ENCODE measurements around the gene SSBP1.

The SSBP1 gene

DNA sequence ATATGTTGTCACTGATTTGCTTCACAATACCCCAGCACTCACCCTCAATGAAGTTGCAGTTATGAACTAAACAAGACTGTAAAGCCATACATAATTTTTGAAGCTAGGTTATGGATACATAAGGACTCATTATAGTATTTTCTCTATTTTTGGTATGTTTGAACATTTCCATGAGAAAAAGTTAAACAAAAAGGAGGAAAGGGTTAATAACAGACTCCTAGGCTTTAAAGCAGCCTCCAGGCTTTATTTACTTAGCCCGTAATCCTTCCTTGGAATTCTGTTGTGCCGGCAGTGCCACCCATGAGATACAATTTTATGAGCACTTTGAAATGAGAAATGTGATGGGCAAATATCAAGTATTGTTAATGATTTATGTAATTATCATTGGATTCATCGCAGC is 34.0 kb upstream of the SSBP1 start:
- no peak for ATAC-seq
- no peak for TF ChIP-seq ZFP30 (CRISPR knock-in tag; IDR thresholded peaks at IDR 0.05)
- TF ChIP-seq ARNTL (CRISPR knock-in tag; IDR thresholded peaks at IDR 0.05; ENCODE audit: borderline replicate concordance, low read depth) = no peak
- no peak for TF ChIP-seq ZNF565 (CRISPR knock-in tag; conservative IDR thresholded peaks at IDR 0.05; ENCODE audit: low read depth)
- TF ChIP-seq GLIS3 (CRISPR knock-in tag; IDR thresholded peaks at IDR 0.05) = no peak
- TF ChIP-seq ZNF70 (CRISPR knock-in tag; IDR thresholded peaks at IDR 0.05) = no peak
- TF ChIP-seq OSR1 (CRISPR knock-in tag; IDR thresholded peaks at IDR 0.05) = no peak
- TF ChIP-seq, protein P1, sequence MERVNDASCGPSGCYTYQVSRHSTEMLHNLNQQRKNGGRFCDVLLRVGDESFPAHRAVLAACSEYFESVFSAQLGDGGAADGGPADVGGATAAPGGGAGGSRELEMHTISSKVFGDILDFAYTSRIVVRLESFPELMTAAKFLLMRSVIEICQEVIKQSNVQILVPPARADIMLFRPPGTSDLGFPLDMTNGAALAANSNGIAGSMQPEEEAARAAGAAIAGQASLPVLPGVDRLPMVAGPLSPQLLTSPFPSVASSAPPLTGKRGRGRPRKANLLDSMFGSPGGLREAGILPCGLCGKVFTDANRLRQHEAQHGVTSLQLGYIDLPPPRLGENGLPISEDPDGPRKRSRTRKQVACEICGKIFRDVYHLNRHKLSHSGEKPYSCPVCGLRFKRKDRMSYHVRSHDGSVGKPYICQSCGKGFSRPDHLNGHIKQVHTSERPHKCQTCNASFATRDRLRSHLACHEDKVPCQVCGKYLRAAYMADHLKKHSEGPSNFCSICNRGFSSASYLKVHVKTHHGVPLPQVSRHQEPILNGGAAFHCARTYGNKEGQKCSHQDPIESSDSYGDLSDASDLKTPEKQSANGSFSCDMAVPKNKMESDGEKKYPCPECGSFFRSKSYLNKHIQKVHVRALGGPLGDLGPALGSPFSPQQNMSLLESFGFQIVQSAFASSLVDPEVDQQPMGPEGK (CRISPR knock-in tag; IDR thresholded peaks at IDR 0.05; ENCODE audit: borderline replicate concordance) = no peak
- TF ChIP-seq, protein P2, sequence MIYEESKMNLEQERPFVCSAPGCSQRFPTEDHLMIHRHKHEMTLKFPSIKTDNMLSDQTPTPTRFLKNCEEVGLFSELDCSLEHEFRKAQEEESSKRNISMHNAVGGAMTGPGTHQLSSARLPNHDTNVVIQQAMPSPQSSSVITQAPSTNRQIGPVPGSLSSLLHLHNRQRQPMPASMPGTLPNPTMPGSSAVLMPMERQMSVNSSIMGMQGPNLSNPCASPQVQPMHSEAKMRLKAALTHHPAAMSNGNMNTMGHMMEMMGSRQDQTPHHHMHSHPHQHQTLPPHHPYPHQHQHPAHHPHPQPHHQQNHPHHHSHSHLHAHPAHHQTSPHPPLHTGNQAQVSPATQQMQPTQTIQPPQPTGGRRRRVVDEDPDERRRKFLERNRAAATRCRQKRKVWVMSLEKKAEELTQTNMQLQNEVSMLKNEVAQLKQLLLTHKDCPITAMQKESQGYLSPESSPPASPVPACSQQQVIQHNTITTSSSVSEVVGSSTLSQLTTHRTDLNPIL (CRISPR knock-in tag; IDR thresholded peaks at IDR 0.05; ENCODE audit: low read depth) = no peak
- TF ChIP-seq, protein P3, sequence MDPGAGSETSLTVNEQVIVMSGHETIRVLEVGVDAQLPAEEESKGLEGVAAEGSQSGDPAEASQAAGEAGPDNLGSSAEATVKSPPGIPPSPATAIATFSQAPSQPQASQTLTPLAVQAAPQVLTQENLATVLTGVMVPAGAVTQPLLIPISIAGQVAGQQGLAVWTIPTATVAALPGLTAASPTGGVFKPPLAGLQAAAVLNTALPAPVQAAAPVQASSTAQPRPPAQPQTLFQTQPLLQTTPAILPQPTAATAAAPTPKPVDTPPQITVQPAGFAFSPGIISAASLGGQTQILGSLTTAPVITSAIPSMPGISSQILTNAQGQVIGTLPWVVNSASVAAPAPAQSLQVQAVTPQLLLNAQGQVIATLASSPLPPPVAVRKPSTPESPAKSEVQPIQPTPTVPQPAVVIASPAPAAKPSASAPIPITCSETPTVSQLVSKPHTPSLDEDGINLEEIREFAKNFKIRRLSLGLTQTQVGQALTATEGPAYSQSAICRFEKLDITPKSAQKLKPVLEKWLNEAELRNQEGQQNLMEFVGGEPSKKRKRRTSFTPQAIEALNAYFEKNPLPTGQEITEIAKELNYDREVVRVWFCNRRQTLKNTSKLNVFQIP (CRISPR knock-in tag; IDR thresholded peaks at IDR 0.05; ENCODE audit: borderline replicate concordance, low read depth) = no peak
- TF ChIP-seq, protein P4, sequence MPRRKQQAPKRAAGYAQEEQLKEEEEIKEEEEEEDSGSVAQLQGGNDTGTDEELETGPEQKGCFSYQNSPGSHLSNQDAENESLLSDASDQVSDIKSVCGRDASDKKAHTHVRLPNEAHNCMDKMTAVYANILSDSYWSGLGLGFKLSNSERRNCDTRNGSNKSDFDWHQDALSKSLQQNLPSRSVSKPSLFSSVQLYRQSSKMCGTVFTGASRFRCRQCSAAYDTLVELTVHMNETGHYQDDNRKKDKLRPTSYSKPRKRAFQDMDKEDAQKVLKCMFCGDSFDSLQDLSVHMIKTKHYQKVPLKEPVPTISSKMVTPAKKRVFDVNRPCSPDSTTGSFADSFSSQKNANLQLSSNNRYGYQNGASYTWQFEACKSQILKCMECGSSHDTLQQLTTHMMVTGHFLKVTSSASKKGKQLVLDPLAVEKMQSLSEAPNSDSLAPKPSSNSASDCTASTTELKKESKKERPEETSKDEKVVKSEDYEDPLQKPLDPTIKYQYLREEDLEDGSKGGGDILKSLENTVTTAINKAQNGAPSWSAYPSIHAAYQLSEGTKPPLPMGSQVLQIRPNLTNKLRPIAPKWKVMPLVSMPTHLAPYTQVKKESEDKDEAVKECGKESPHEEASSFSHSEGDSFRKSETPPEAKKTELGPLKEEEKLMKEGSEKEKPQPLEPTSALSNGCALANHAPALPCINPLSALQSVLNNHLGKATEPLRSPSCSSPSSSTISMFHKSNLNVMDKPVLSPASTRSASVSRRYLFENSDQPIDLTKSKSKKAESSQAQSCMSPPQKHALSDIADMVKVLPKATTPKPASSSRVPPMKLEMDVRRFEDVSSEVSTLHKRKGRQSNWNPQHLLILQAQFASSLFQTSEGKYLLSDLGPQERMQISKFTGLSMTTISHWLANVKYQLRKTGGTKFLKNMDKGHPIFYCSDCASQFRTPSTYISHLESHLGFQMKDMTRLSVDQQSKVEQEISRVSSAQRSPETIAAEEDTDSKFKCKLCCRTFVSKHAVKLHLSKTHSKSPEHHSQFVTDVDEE (CRISPR knock-in tag; IDR thresholded peaks at IDR 0.05) = no peak
- TF ChIP-seq ZNF8 (CRISPR knock-in tag; IDR thresholded peaks at IDR 0.05) = no peak
- no peak for TF ChIP-seq SNAI2 (CRISPR knock-in tag; IDR thresholded peaks at IDR 0.05)

DNA sequence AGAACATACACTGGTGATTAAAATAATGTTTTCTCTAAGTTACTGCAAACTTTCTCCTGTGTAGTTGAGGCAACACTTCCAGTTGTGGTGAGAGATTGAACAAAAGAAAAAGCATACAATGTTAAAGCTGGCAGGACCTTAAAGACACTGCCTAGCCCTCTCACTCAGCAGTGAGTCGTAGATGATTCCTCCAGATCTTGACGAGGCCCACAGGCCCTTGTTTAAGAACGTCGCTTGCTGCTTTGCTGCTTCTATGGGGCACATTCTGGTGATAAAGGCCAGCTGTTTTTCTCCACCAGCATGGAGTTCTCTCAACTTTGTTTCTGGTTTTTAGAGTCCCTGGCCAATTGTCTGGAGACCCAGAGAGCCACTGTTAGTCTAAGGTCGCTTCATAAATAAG is 33.4 kb upstream of the SSBP1 start:
- no peak for ATAC-seq
- no peak for TF ChIP-seq ZFP30 (CRISPR knock-in tag; IDR thresholded peaks at IDR 0.05)
- TF ChIP-seq, protein P2 (CRISPR knock-in tag; IDR thresholded peaks at IDR 0.05; ENCODE audit: low read depth) = no peak

DNA sequence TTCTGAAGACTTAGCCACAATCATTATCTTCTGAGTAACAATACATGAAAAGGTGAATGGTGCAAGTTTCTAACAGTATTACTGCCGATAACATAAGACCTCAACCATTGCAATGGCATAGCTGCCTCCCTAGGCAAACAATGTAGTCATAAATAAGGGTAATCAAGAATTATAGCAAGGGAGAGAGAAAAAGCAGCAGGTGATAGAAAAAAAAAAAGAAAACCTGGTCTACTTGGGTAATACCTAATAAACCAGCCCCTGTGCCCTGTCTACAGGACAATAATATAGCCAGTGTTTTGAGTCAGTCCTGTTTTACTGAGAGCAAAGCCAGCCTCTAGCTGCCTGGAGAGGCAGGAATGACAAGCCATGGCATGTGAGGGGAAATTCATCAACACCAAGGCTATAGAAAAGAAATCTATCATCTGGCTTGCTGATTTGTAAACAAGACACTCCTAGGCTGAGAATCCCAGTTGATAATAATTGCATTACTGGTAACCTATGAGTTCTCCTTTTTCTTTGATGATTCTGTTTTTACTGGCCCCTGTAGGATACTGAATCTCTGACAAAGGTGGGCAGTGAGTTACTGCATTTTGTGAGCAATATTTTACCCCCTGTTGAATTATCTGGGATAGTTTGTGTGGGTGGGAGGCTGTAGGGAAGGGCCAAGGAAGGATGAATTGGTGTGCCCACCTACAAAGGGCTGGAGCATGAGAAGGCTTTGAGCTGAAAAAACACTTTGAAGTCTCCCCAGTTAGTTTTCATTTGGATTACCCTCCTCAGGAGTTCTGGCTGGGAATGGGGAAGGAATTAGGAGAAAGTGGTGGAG is 31.7 kb upstream of the SSBP1 start:
- TF ChIP-seq ZFP30 (CRISPR knock-in tag; IDR thresholded peaks at IDR 0.05) (no peak), GLIS3 (CRISPR knock-in tag; IDR thresholded peaks at IDR 0.05) (no peak), ESRRG (CRISPR knock-in tag; IDR thresholded peaks at IDR 0.05) (no peak), ISL1 (CRISPR knock-in tag; IDR thresholded peaks at IDR 0.05) (no peak), OSR1 (CRISPR knock-in tag; IDR thresholded peaks at IDR 0.05) (no peak), ZFP3 (CRISPR knock-in tag; IDR thresholded peaks at IDR 0.05) (no peak), RARB (CRISPR knock-in tag; IDR thresholded peaks at IDR 0.05) (no peak), ZC3H10 (CRISPR knock-in tag; IDR thresholded peaks at IDR 0.05) (no peak), ZNF565 (CRISPR knock-in tag; conservative IDR thresholded peaks at IDR 0.05; ENCODE audit: low read depth) (no peak)
- TF ChIP-seq, protein P2 (CRISPR knock-in tag; IDR thresholded peaks at IDR 0.05; ENCODE audit: low read depth) = no peak
- TF ChIP-seq, protein P4 (CRISPR knock-in tag; IDR thresholded peaks at IDR 0.05) = no peak
- TF ChIP-seq, protein P1 (CRISPR knock-in tag; IDR thresholded peaks at IDR 0.05; ENCODE audit: borderline replicate concordance) = no peak
- ATAC-seq = no peak

Data from SK-N-SH treated with all-trans-retinoic acid at 6 μM for 48 hours (cell line).